Measurements from ENCODE around the gene SEZ6L.

Gene SEZ6L

DNA sequence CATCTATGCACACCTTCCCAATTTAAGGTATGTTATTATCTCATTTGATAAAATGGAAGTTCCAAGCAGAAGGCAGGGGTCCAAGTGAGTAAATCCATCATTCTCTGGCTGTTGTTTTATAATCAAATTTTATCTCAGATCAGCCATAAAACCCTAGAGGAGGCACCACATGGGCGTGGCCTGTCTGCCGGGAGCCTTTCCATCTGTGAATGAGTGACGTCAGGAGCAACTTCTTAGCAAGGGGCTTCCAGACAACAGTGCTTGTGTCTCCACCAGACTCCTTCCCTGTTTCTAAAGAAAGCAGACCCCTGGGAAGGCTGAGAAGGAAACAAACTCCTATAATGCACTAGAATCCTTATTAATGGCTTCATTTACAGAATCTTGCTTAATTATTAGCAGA, 13.5 kb downstream of the SEZ6L start:
- DNase-seq = no peak

- no peak for DNase-seq
Measured at GRCh38 chr22:26185190-26185589, 15.9 kb downstream of the SEZ6L start.

GRCh38 chr22:26188341-26188740, 19.1 kb downstream of the SEZ6L start:
- no peak for DNase-seq

GRCh38 chr22:26194313-26194712, 25.1 kb downstream of the SEZ6L start:
- no peak for DNase-seq

DNA sequence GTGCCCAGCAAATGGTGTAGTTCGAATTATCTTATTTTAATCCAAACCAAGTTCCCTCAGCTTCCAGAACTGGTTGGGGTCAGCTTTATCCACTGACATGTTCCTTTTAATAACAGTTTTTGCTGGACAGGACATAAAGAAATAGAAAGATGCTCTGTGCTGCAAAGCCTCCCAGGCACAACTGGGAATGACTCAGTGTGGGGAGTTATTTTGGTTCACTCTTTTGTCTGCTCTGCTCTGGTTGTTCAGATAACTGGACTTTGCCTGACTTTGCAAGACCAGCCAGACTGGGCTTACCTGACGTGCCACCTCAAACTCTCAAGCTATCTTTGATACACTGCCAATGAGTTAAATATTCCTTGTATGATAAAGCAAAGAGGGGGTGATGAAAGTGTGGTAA, 25.6 kb downstream of the SEZ6L start:
- DNase-seq = no peak

DNA sequence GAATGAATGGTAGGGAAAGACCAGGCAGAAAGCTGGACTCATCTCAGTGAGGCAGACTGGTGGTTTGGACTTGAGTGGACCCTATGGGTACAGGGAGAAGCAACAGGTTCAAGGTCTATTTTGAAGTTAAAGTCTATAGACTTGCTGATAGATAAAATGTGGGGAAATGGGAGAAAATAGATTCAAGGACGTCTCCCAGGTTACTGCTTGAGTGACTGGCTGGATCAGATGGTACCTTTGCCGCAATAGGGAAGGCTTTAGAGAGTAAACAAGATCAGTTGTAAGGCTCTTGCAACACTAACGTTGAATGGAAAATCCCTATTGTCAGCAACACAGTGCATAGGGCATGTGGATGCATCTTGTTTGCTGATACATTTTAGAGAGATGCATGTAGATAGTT, 27.4 kb downstream of the SEZ6L start:
- no peak for DNase-seq

DNA sequence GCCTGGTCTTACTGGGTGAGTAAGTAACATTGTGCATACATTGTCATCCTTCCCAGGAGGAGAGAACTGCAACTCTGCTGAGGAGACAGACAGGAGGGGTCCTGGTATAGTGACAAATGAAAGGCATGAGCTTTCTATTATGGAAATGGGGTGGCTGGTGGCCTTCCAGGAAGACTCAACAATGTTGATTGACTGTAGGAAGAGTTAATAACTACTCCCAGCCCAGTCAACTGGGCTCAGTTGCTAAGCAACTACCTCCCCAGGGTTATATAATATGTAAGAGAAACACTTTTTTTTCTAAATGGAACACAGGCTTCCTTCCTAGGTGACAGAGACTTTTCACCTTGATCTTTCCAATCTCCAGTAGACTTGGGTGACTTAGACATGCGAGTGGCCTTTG, 28.2 kb downstream of the SEZ6L start:
- DNase-seq = no peak

DNA sequence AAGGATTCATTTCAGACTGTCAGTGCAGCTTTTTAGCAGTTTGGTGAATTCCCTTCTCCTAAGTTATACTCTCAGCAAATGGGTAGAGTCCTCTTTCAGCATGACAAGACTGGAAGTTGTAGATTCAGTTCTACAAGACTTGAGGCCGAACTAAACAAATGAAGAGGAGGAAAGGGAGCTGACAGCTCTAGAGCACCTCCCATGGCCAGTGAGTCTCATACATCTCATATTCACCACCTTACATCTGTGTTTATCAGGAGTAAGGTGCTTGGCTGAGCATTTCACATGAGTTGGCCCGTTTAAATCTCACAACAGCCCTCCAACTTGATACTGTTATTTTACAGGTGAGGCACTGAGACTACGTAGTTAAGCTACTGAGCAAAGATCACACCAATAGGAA, 30.4 kb downstream of the SEZ6L start:
- DNase-seq = no peak

- DNase-seq = no peak
Measured at GRCh38 chr22:26202280-26202924, 33.1 kb downstream of the SEZ6L start.

GRCh38 chr22:26205494-26205893, 36.2 kb downstream of the SEZ6L start:
- no peak for DNase-seq

DNA sequence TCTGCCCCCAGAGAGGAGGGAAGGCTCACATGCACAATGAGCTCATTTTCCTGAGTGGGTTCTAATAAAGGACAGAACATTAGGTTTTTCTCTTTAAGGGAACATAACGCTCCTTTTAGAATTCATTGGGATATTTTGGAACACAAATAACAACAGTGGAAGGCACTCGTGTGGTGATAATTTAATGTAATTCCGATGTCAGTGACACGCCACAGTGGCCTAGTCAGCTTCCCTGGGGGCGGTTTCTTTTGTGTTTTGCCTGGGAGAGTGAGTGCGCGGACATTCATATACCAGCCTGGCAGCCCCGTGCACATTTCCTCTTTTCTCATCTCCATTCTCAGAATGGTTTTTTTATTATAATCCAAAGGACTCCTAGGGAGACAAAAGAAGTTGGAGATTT, 41.1 kb downstream of the SEZ6L start:
- no peak for DNase-seq

GRCh38 chr22:26213826-26214225, 44.6 kb downstream of the SEZ6L start:
- DNase-seq = peak; percentile 20 to 23

DNA sequence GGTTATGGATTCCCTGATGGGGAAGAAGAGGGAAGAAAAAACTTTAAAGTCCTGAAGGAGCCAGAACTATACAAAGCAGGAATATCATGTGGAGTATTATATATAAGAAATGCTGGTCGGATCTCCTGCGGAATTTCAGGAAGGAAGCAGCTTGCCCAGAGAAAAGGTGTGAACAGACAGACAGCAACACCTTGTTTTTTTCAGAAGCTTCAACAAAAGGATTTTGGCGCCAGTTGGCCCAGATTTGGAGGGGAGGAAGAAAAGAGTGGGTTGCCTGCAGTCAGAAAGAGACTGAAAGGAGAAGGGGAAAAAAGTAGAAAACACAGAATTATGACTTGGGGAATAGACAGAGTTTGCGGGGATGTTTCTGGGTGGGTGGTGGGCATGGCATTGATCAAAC, 45.2 kb downstream of the SEZ6L start:
- DNase-seq = no peak

DNA sequence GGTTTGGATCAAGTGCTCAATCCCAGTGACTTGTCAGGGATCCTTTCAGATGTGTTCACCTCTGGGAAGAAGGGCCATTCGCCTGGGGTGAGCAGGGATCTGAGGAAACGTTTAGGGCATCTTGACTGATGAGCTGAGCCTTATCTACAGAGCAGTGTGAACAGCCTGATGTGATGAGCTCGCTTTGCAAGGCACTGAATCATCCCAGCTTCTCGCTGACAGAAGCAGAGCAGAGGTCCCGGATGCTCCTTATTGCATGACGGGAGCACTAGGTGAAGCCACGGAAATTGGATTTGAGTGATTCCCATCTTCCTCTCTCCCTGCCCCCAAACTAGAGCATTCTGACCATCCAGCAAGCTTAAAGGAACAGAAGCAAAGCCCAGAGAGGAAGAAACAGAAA, 46.5 kb downstream of the SEZ6L start:
- no peak for DNase-seq

DNA sequence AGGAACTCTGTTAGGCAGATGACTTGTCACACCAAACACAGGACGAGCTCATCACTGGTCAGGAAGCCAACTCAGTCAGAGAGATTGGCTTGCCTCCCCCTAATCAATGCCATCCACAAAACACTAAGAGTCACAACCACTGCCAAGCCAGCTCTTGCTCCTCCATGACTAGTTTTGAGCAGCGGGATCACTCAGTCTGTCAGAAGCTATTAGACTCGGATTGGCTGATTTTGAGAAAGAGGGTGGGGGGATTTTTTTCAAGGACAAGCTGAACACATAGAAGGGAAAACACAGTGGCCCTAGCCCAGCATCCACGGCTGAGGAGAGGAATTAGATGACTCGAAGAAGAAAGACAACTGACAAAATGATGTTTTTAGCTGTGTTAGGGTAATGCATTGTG, 55.9 kb downstream of the SEZ6L start:
- DNase-seq = no peak

- DNase-seq = no peak
Measured at GRCh38 chr22:26226538-26227297, 57.5 kb downstream of the SEZ6L start.

DNA sequence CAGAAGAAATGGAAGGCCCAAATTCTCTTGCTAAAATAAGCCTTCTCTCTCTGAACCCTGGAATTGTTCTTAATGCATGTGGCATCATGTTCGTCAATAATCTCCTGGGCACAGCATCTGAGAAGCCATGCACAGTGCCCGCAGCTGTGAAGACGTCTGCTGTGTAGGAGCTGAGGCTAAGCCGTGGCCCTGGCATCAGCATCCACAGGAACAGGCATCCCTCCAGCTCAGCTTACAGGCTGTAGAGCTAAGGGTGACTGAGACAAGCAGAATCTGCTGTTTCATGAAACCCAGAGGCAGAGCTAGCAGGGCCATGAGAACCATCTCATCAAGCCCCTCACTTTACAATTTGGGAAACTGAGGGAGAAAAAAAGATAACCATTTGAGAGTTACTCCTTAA, 60.6 kb downstream of the SEZ6L start:
- no peak for DNase-seq

GRCh38 chr22:26234296-26234695, 65.0 kb downstream of the SEZ6L start:
- DNase-seq = no peak

DNA sequence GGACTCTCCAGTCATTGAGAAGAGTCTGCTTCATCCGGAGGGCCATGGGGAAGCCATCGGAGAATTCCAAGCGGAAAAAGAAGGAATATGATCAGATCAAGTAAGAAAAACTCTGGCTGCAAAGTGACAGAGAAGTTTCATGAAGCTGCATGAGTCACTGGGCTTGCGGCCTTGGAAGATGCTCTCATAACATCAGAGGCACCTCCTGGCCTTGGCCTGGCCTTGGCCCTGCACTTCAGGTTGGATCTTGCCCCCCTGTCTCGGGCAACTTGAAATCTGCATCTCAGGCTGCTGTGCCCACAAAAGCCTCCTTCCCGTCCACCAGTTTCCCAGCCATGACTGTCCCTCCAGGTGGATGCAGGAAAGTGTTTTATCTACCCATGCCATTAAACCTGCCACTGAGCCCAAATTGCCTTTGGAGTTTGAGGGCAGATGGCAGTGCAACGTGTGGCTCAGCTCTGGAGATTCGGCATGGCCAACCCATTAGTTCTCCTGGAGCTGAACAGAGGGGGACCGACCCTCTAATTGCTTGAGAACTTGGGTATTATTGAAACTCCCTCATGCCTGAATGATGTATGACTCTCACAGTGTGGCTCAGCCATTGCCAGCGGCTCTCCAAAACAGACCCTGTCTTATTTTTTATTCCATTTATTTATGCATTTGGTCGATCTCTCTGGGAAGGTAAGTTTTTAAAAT, 66.7 kb downstream of the SEZ6L start:
- no peak for DNase-seq

DNA sequence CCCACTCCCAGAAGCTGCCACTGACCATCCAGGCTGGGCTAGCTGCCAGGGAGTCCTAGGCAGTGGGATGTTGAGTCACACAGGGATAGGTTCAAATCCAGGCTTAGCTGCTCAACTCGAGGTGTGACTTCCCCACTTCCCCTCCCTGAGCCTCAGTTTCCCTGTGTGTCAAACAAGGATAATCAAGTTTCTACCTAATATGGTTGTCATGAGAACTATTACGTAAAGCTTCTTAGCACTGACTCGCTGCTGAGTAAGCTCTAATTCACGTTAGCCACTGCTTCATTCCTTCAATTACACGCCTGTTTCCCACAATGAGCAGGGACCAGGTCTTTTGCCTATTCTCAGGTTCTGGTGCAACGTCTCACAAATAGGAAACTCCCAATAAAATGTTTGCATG, 67.7 kb downstream of the SEZ6L start:
- no peak for DNase-seq

DNA sequence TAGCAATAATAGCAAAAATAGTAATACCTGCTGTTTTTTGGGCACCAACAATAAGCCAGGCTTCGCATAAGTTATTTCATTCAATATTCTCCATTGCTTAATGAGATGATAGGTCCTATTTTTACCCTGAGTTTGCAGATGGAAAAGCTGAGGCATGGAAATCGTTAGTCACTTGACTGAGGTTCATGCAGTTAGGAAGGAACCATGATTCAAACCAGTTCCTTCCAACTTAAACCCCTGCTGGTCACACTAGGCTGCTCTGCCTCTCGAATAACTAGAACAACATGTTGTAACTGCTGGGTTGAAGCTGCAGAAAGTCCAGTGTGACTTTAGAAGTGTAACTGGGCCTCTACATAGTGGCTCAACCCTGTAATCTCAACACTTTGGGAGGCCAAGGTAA, 69.3 kb downstream of the SEZ6L start:
- DNase-seq = no peak

DNA sequence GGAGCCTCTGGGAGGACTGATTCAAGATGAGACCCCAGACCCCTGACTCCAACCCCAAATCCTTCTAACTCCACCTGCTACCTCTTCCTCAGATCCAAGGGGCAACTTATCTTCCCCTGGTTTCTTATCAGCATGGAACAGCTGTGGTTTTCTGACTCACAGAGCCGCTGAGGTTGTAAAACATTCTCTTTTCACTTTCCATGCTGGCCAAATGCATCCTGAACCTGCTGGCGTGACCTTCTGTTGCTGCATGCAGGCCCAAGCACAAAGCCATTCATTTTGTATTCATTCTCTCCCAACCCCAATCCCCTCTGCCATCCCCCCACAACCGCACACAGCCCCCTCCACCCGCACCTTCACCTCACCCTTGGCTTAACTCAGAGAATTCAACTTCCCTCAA, 70.3 kb downstream of the SEZ6L start:
- no peak for DNase-seq

DNA sequence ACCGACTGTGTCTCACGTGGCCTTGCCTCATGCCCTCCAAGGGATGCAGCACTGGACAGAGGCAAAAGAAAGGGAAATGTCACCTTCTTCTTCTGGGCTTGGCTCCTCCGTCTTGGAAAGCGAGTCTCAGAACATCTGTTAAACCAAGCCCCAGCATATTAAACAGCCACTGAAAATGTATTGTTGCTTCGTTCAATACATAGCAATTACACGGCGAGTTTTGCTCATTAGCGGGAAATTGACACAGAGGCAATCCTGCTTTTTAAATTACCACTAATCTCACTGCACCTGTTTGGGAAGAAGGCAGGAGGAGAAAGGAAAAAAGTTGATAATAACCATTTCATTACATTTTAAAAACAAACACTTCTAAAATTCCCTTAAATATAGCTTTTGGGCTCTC, 72.1 kb downstream of the SEZ6L start:
- no peak for DNase-seq

DNA sequence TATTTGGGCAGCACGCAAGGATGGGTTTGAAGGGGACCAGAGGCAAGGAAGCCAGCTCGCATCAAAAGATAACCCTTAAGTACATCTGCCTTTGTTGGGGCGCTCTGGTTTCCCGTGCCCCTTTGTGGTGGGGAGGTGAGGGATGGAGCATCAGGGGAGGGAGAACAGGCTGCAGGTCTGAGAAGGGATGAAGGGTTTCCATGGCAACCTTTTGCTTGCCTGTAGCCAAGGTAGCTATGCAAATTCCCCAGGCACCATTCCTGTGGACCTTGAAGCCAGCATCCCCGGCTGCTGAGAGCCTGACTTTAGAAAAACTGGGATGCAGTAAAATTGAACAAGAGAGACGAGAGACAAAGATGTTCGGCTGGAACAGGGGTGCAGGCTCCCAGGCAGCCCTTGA, 75.7 kb downstream of the SEZ6L start:
- DNase-seq = no peak

All from inflammatory macrophage treated with lipopolysaccharide for 1 hour (primary cell).